ENCODE results near the gene GATA2.

GATA2 gene

GRCh38 chr3:128454310-128454618 is 38.7 kb downstream of the GATA2 start:
- DNase-seq, result no peak

GRCh38 chr3:128453501-128454309 is 39.3 kb downstream of the GATA2 start:
- no peak for DNase-seq

- no peak for DNase-seq
Observed at GRCh38 chr3:128452678-128453275, 40.2 kb downstream of the GATA2 start.

- DNase-seq, result no peak
Observed at GRCh38 chr3:128452120-128452519, 40.9 kb downstream of the GATA2 start.

GRCh38 chr3:128449111-128449638 is 43.8 kb downstream of the GATA2 start:
- no peak for DNase-seq

GRCh38 chr3:128448491-128448890 is 44.5 kb downstream of the GATA2 start:
- no peak for DNase-seq

GRCh38 chr3:128447561-128448013 is 45.4 kb downstream of the GATA2 start:
- no peak for DNase-seq

- no peak for DNase-seq
Observed at GRCh38 chr3:128446821-128447220, 46.2 kb downstream of the GATA2 start.

- no peak for DNase-seq
Observed at GRCh38 chr3:128445357-128445756, 47.6 kb downstream of the GATA2 start.

- DNase-seq, result no peak
Observed at GRCh38 chr3:128443771-128444170, 49.2 kb downstream of the GATA2 start.

GRCh38 chr3:128442949-128443348 is 50.1 kb downstream of the GATA2 start:
- DNase-seq, result no peak

- no peak for DNase-seq
Observed at GRCh38 chr3:128442070-128442469, 50.9 kb downstream of the GATA2 start.

GRCh38 chr3:128439226-128439625 is 53.8 kb downstream of the GATA2 start:
- DNase-seq, result no peak

- DNase-seq, result no peak
Observed at GRCh38 chr3:128438488-128439072, 54.4 kb downstream of the GATA2 start.

GRCh38 chr3:128436214-128436613 is 56.8 kb downstream of the GATA2 start:
- no peak for DNase-seq

GRCh38 chr3:128435561-128435960 is 57.4 kb downstream of the GATA2 start:
- DNase-seq, result no peak

GRCh38 chr3:128435058-128435457 is 57.9 kb downstream of the GATA2 start:
- DNase-seq, result no peak

GRCh38 chr3:128434524-128434923 is 58.5 kb downstream of the GATA2 start:
- no peak for DNase-seq

- no peak for DNase-seq
Observed at GRCh38 chr3:128433837-128434165, 59.2 kb downstream of the GATA2 start.

- DNase-seq, result peak; percentile 31
Observed at GRCh38 chr3:128432971-128433836, 59.8 kb downstream of the GATA2 start.

- DNase-seq, result peak; percentile 14
Observed at GRCh38 chr3:128432301-128432970, 60.6 kb downstream of the GATA2 start.

- no peak for DNase-seq
Observed at GRCh38 chr3:128431803-128432300, 61.1 kb downstream of the GATA2 start.
